Lower leg skin (tissue), 4 donors: ENCODE measurements around the gene HOPX. TPM values are rescaled to one million over a fixed set of nuclear protein-coding genes. Genes with fewer than 3 reads are reported as not detected.
"Not testable (repeated sequence)": the region's sequence is repeated elsewhere in the genome, so short reads cannot be mapped to it uniquely, and the experiment has no call there.

ENCODE experiments used
- DNase-seq, 2 donors: peaks; one replicate each; pipeline ENCODE4 v3.0.0-alpha.2; 2019; ENCODE audit warnings: low spot score in 2 of 2
- H3K4me3 ChIP-seq: fragments of 200-600 bp; sonication (generic); 2 replicates; pipeline ENCODE4 v1.5.1; 2017; ENCODE audit warnings: mild to moderate bottlenecking, low read depth; ENCODE audit not compliant: poor library complexity, severe bottlenecking
- POLR2A ChIP-seq, 2 donors: fragments of 450-650 bp; IDR thresholded peaks; one replicate each; pipeline ENCODE4 v1.6.1; 2016 to 2017; ENCODE audit warnings: antibody characterized with exemption in 2 of 2, mild to moderate bottlenecking in 1 of 2, moderate library complexity in 1 of 2
- WGBS, 2 donors: methylation state at CpG; one replicate each; pipeline ENCODE4 v1.1.5; 2018; 5-methylcytosine and 5-hydroxymethylcytosine counted together
- intact Hi-C: fragments of 100-400 bp; cut with DNase I; formaldehyde crosslinking; loops from one replicate; pipeline ENCODE4 v1.15.0; 2023; ENCODE audit warnings: low total_unique reads
- total RNA-seq, 4 donors: library from RNA; depleted of rRNA; stranded (reverse); fragments of >200 nt; gene quantifications; one replicate each; pipeline ENCODE4 v1.1.0, GENCODE V29; 2016
- TF ChIP-seq, protein P1 (sequence below), 3 donors: fragments of 450-650 bp; IDR thresholded peaks; one replicate each; pipeline ENCODE4 v1.5.1; 2016; ENCODE audit warnings: antibody characterized with exemption in 3 of 3, mild to moderate bottlenecking in 3 of 3, moderate library complexity in 2 of 3

HOPX gene
- total RNA-seq, 4 donors from 2014 or later = 1,330 to 2,611 (median 2,071) TPM

DNA sequence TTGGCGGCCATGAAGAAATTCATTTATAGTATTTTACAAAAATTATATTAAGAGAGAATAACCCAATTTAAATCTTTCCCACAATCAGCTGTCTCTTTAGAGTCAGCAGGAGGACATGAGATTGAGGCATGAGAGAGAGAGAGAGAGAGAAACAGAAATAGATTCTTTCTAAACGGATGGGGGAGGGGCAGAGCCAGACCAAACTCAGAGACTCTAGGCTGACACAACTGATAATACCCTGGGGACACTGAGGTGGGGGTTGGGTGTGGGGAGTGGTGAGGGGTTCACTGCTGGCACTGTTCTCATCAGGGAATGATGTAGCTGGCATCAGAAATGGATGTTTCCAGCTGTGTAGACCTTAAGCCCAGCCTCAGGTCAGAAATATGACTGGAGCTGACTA is 20.5 kb upstream of the HOPX start:
- no peak for TF ChIP-seq POLR2A (IDR thresholded peaks at IDR 0.05)
- intact Hi-C loops = no loop called here
- no peak for DNase-seq
- 76 to 81% methylated on average over 2 of the region's 2 CpGs for WGBS, 2 donors
- H3K4me3 ChIP-seq = no peak overlapping the region

DNA sequence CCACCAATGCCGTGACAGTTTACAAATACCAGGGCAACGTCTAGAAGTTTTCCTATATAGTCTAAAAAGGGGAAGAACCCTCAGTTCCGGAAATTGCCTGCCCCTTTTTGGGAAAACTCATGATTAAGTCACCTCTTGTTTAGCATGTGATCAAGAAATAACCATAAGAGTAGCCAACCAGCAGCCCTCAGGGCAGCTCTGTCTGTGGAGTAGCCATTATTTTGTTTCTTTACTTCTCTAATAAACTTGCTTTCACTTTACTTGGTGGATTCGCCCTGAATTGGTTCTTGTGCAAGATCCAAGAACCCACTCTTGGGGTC is 20.0 kb upstream of the HOPX start:
- TF ChIP-seq POLR2A (IDR thresholded peaks at IDR 0.05) = no peak
- TF ChIP-seq, protein P1, sequence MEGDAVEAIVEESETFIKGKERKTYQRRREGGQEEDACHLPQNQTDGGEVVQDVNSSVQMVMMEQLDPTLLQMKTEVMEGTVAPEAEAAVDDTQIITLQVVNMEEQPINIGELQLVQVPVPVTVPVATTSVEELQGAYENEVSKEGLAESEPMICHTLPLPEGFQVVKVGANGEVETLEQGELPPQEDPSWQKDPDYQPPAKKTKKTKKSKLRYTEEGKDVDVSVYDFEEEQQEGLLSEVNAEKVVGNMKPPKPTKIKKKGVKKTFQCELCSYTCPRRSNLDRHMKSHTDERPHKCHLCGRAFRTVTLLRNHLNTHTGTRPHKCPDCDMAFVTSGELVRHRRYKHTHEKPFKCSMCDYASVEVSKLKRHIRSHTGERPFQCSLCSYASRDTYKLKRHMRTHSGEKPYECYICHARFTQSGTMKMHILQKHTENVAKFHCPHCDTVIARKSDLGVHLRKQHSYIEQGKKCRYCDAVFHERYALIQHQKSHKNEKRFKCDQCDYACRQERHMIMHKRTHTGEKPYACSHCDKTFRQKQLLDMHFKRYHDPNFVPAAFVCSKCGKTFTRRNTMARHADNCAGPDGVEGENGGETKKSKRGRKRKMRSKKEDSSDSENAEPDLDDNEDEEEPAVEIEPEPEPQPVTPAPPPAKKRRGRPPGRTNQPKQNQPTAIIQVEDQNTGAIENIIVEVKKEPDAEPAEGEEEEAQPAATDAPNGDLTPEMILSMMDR (IDR thresholded peaks at IDR 0.05) = no peak
- H3K4me3 ChIP-seq = no peak overlapping the region
- 81 to 84% methylated on average over 4 of the region's 4 CpGs for WGBS, 2 donors
- intact Hi-C loops = no loop called here
- DNase-seq = no peak

DNA sequence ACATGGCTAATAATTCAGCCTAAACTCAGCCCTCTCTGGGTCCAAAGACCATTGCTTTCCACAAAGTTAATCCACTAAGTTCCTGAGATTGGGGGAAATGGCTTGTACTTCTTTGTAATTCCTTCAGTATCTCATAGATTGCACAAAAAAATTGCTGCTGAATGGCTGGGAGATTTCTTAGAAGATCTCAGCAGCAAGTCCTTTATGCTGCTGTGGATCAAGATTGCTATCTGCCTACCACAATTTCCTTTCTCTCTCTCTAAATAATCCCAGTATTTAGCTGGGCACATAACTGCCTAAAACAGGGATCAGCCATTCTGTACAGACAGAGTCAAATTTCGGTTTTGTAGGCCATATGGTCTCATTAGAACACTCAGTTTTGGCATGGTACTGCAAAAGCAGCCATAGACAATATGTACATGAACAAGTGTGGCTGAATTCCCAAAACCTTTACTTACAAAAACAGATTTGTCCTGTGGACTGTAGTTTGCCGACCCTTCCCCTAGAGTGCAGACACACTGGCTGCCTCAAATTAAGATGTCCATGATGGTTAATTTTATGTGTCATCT is 18.5 kb upstream of the HOPX start:
- intact Hi-C loops = no loop called here
- H3K4me3 ChIP-seq = no peak overlapping the region
- TF ChIP-seq, protein P1 (IDR thresholded peaks at IDR 0.05) = no peak
- no peak for TF ChIP-seq POLR2A (IDR thresholded peaks at IDR 0.05)
- DNase-seq = no peak
- 69 to 78% methylated on average over 2 of the region's 2 CpGs for WGBS, 2 donors

DNA sequence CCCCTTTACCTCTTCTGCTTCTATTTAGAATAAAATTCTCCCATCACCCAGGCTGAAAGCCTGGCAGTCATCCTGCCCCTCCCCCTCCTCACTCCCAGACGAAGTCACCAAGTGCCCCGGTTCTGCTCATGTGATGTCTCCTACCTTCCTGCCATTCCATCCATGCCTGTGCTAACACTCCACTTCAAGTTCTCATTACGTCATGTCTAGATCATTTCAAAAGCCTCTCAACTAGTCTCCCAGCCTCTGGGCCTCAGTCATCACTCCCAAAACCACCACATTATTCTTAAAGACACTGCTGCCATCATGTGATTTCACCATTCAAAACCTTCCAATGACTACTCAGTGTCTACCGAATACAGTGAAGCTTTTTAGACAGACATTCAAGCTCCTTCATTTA is 17.2 kb upstream of the HOPX start:
- 78 to 83% methylated on average over 4 of the region's 4 CpGs for WGBS, 2 donors
- no peak overlapping the region for H3K4me3 ChIP-seq
- TF ChIP-seq POLR2A (IDR thresholded peaks at IDR 0.05) = no peak
- TF ChIP-seq, protein P1 (IDR thresholded peaks at IDR 0.05) = no peak
- intact Hi-C loops = no loop called here
- no peak for DNase-seq

DNA sequence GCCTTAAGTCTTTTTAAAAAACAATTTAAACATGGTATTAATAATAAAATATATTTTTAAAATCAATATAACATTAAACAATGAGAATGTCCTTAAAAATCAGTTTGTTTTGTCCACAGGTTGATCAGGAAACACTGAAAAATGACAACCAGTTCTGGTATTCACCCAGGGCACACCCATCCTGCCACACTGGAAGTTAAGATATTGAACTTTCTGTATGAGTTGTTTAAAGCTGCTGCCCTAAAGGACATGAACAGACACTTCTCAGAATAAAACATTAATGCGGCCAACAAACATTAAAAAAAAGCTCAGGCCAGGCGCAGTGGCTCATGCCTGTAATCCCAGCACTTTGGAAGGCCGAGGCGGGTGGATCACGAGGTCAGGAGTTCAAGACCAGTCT is 15.0 kb upstream of the HOPX start:
- no peak for DNase-seq
- intact Hi-C loops = no loop called here
- TF ChIP-seq, protein P1 (IDR thresholded peaks at IDR 0.05) = no peak
- TF ChIP-seq POLR2A (IDR thresholded peaks at IDR 0.05) = no peak
- no peak overlapping the region for H3K4me3 ChIP-seq
- 65 to 74% methylated on average over 5 of the region's 5 CpGs for WGBS, 2 donors

DNA sequence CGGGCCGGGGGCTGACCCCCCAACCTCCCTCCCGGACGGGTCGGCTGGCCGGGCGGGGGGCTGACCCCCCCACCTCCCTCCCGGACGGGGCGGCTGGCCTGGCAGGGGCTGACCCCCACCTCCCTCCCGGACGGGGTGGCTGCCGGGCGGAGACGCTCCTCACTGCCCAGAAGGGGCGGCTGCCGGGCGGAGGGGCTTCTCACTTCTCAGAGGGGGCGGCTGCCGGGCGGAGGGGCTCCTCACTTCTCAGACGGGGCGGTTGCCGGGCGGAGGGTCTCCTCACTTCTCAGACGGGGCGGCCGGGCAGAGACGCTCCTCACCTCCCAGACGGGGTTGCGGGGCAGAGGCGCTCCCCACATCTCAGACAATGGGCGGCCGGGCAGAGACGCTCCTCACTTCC is 12.4 kb upstream of the HOPX start:
- H3K4me3 ChIP-seq, intact Hi-C loops, DNase-seq: not testable (repeated sequence)
- 77 to 93% methylated on average over 5 to 22 of the region's 35 CpGs for whole genome bisulfite sequencing, 2 donors

DNA sequence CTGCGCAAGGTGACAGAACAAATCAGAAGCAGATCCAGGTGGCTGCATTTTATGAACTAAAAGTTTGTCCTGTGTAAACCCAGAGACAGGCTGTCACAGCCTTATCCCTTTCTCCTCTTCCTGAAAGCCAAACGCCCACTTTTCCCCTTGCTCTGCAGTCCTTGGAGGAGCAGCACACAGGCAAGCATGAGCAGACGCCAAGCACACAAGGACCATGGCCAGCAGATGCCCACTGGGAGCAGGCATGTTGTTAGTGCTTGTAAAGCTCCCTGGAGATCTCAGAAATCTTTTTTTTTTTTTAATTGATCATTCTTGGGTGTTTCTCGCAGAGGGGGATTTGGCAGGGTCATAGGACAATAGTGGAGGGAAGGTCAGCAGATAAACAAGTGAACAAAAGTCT is 11.5 kb upstream of the HOPX start:
- intact Hi-C loops = no loop called here
- 58 to 65% methylated on average over 4 of the region's 4 CpGs for WGBS, 2 donors
- no peak overlapping the region for H3K4me3 ChIP-seq
- TF ChIP-seq, protein P1 (IDR thresholded peaks at IDR 0.05) = no peak
- no peak for TF ChIP-seq POLR2A (IDR thresholded peaks at IDR 0.05)
- no peak for DNase-seq
